Neuronal stem cell (in vitro differentiated cells): ENCODE measurements around the gene MMP11.

ENCODE experiments used
- DNase-seq: peaks from one replicate; pipeline ENCODE4 v3.0.0-alpha.2; 2013; ENCODE audit warnings: low spot score
- H2AFZ ChIP-seq: one replicate; pipeline ENCODE4 v1.6.1; 2013; ENCODE audit warnings: mild to moderate bottlenecking, low read length, inconsistent platforms
- H2AK5ac ChIP-seq: 2 replicates; pipeline ENCODE4 v1.6.1; 2013; ENCODE audit warnings: low read depth, mild to moderate bottlenecking, inconsistent platforms, low read length, moderate library complexity, mixed read lengths
- H2BK120ac ChIP-seq: 2 replicates; pipeline ENCODE4 v1.6.1; 2013; ENCODE audit warnings: low read depth, mild to moderate bottlenecking, inconsistent platforms, low read length, moderate library complexity, mixed read lengths
- H2BK12ac ChIP-seq: one replicate; pipeline ENCODE4 v1.6.1; 2013; ENCODE audit warnings: low read length, inconsistent platforms
- H2BK15ac ChIP-seq: 2 replicates; pipeline ENCODE4 v1.6.1; 2013; ENCODE audit warnings: mild to moderate bottlenecking, low read length, inconsistent platforms, mixed read lengths
- H2BK5ac ChIP-seq: one replicate; pipeline ENCODE4 v1.6.1; 2013; ENCODE audit warnings: inconsistent platforms, mild to moderate bottlenecking, low read length, moderate library complexity
- H3K14ac ChIP-seq: one replicate; pipeline ENCODE4 v1.6.1; 2013; ENCODE audit warnings: low read length, inconsistent platforms
- H3K18ac ChIP-seq: 2 replicates; pipeline ENCODE4 v1.6.1; 2013; ENCODE audit warnings: low read length, inconsistent platforms
- H3K23ac ChIP-seq: 2 replicates; pipeline ENCODE4 v1.6.1; 2013; ENCODE audit warnings: low read depth, mild to moderate bottlenecking, mixed read lengths, low read length, inconsistent platforms; ENCODE audit not compliant: poor library complexity
- H3K27ac ChIP-seq: replicated peaks from 3 replicates; pipeline ENCODE4 v1.5.1; 2013; ENCODE audit warnings: low read length, inconsistent platforms
- H3K27me3 ChIP-seq, 3 experiments: 2 replicates each; pipeline ENCODE4 v1.6.1; 2013; ENCODE audit warnings: low read length in 3 of 3, mild to moderate bottlenecking in 2 of 3, inconsistent platforms in 1 of 3, low read depth in 1 of 3, mixed read lengths in 1 of 3, moderate library complexity in 1 of 3; ENCODE audit not compliant: control insufficient read depth in 3 of 3, insufficient read depth in 3 of 3
- H3K36me3 ChIP-seq, 2 donors: replicated peaks in 1 of 2; 2 replicates each; pipeline ENCODE4 v1.6.1; 2013; ENCODE audit warnings: low read length in 2 of 2; ENCODE audit not compliant: control insufficient read depth in 2 of 2, insufficient read depth in 2 of 2
- H3K4ac ChIP-seq: 2 replicates; pipeline ENCODE4 v1.6.1; 2013; ENCODE audit warnings: inconsistent platforms, mild to moderate bottlenecking, low read length, moderate library complexity
- H3K4me1 ChIP-seq, 2 donors: 1 replicate in 1 of 2; 2 replicates in 1 of 2; pipeline ENCODE4 v1.6.1; 2013; ENCODE audit warnings: low read length in 2 of 2, low read depth in 1 of 2; ENCODE audit not compliant: control insufficient read depth in 2 of 2, insufficient read depth in 1 of 2
- H3K4me2 ChIP-seq: one replicate; pipeline ENCODE4 v1.6.1; 2013; ENCODE audit warnings: mild to moderate bottlenecking, low read length, inconsistent platforms; ENCODE audit not compliant: insufficient read depth, poor library complexity, severe bottlenecking
- H3K4me3 ChIP-seq, 2 donors: 2 replicates each; pipeline ENCODE4 v1.5.1; 2013; ENCODE audit warnings: low read length in 2 of 2, mild to moderate bottlenecking in 2 of 2, inconsistent platforms in 1 of 2, moderate library complexity in 1 of 2
- H3K79me1 ChIP-seq: one replicate; pipeline ENCODE4 v1.6.1; 2013; ENCODE audit warnings: low read depth, mild to moderate bottlenecking, inconsistent platforms, low read length, moderate library complexity
- H3K9ac ChIP-seq: one replicate; pipeline ENCODE4 v1.6.1; 2013; ENCODE audit warnings: mild to moderate bottlenecking, low read depth, low read length, inconsistent platforms; ENCODE audit not compliant: poor library complexity
- H3K9me3 ChIP-seq, 2 donors: replicated peaks in 1 of 2; 2 replicates each; pipeline versions ENCODE3 to v1.6.1; 2013; ENCODE audit warnings: low read length in 2 of 2, mild to moderate bottlenecking in 2 of 2, inconsistent platforms in 1 of 2, low read depth in 1 of 2, mixed read lengths in 1 of 2, moderate library complexity in 1 of 2; ENCODE audit not compliant: control insufficient read depth in 2 of 2, insufficient read depth in 1 of 2
- H4K8ac ChIP-seq: one replicate; pipeline ENCODE4 v1.6.1; 2013; ENCODE audit warnings: low read depth, mild to moderate bottlenecking, inconsistent platforms, low read length, moderate library complexity
- H4K91ac ChIP-seq: one replicate; pipeline ENCODE4 v1.6.1; 2013; ENCODE audit warnings: low read length, low read depth, mild to moderate bottlenecking, inconsistent platforms; ENCODE audit not compliant: poor library complexity
- WGBS, 2 donors: extraction: QIAGEN DNeasy Blood & Tissue Kit; methylation state at CpG; one replicate each; pipeline ENCODE4 v1.1.7; 2013; ENCODE audit warnings: missing lambda C conversion rate in 2 of 2, mixed read lengths in 1 of 2; ENCODE audit not compliant: insufficient read length in 2 of 2, insufficient replicate concordance in 1 of 2; ENCODE audit errors: extremely low coverage in 2 of 2; 5-methylcytosine and 5-hydroxymethylcytosine counted together

The MMP11 gene

DNA sequence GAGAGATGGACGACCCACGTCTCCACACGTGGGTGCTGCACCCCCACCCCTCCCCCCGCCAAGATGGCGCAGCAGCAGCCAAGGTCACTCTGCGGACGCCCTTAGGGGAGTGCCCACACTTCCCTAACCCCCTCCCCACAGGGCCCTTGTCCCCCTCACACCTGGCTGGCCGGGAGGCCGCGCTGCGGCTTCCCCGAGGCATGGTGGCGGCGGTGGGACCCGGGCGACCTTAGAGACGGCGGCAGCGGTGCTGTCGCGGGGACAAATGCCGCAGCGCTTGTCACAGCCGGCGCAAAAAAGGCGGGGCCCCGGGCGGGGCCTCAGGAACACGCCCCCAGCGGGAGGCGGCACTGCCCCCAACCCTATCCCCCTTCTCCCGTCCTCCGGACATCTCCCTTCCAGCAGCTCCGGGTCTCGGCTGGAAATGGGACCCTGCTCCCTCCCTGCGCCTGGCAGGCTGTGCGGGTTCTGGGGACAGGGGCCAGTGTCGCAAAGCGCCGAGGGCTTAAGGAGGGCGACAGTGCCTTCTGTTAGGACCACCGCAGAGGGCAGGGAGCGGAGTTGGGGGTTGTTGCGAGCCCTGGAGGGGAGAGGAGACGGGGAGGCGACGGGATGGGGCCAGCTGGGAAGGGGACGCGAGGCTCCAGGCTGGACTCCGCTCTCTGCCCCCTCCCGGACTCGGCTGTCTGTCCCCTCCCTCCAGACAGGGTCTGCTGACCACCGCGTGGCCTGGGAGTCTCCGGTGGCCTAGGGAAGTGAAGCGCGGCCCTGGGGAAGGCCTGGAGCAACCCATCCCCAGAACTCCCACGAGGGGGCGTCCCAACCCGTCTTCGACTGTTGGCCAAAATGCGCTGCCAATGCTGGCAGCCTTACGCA lies 4.7 kb upstream of the MMP11 start, which contains the start of gene CHCHD10:
Gene CHCHD10 (minus strand): TSS at position 300 of the 876 bp plus-strand sequence. CDS start 98 bp downstream, at position 202.
- peak; percentile 87 for DNase-seq
- no CpG with 5 or more reads among the region's 63 CpGs for WGBS, 2 donors

GRCh38 chr22:23769321-23769965 lies 3.2 kb upstream of the MMP11 start:
- Histone ChIP-seq H3K27ac (no peak overlapping the region), H3K4me2 (no peak overlapping the region), H3K4ac (peak overlapping the region; percentile 2), H3K9ac (no peak overlapping the region), H4K91ac (peak overlapping the region; percentile 22), H3K23ac (peak overlapping the region; percentile 30), H2AFZ (no peak overlapping the region), H3K36me3 (peaks cover 0 to 13% of the 10 kb centered on the region in 2 donors), H4K8ac (peak overlapping the region; percentile 43), H3K18ac (peak overlapping the region; percentile 87), H3K27me3 (peaks cover 0 to 18% (median 14%) of the 10 kb centered on the region in 3 experiments), H2BK15ac (peak overlapping the region; percentile 40), H3K4me3 (no peak overlapping the region), H3K9me3 (no peaks in the 10 kb centered on the region), H2AK5ac (peak overlapping the region; percentile 91), H2BK120ac (no peak overlapping the region), H3K4me1 (peaks cover 19 to 25% of the 10 kb centered on the region in 2 donors), H2BK12ac (peak overlapping the region; percentile 33), H3K14ac (peak overlapping the region; percentile 4), H2BK5ac (no peak overlapping the region), H3K79me1 (peaks cover 2% of the 10 kb centered on the region)
- no peak for DNase-seq
- no CpG with 5 or more reads among the region's 6 CpGs for WGBS, 2 donors

More for the DNA sequence above, 4.7 kb upstream of the MMP11 start, which contains the start of gene CHCHD10:
- H3K4me1 ChIP-seq: peaks cover 17 to 27% of the 10 kb centered on the region in 2 donors
- H3K27ac ChIP-seq: peak within 1 kb of the TSS; percentile 80
- peak within 1 kb of the TSS; percentile 92 for H3K4me2 ChIP-seq
- H3K36me3 ChIP-seq: peaks cover 0 to 13% of the 10 kb centered on the region in 2 donors
- peak within 1 kb of the TSS; percentile 63 to 92 for H3K4me3 ChIP-seq
- peak within 1 kb of the TSS; percentile 82 for H2AK5ac ChIP-seq
- peak within 1 kb of the TSS; percentile 48 for H2BK12ac ChIP-seq
- H2BK15ac ChIP-seq: peak within 1 kb of the TSS; percentile 97
- H3K4ac ChIP-seq: no peak within 1 kb of the TSS
- H3K23ac ChIP-seq: peak within 1 kb of the TSS; percentile 96
- H3K18ac ChIP-seq: peak within 1 kb of the TSS; percentile 99
- peak within 1 kb of the TSS; percentile 51 for H2BK120ac ChIP-seq
- peak within 1 kb of the TSS; percentile 91 for H3K14ac ChIP-seq
- H3K27me3 ChIP-seq: peaks cover 0 to 5% (median under 1%) of the 10 kb centered on the region in 3 experiments
- no peaks in the 10 kb centered on the region for H3K9me3 ChIP-seq
- peak within 1 kb of the TSS; percentile 91 for H3K9ac ChIP-seq
- H2AFZ ChIP-seq: peak within 1 kb of the TSS; percentile 93
- no peaks in the 10 kb centered on the region for H3K79me1 ChIP-seq
- no peak within 1 kb of the TSS for H4K91ac ChIP-seq
- no peak within 1 kb of the TSS for H2BK5ac ChIP-seq
- peak within 1 kb of the TSS; percentile 75 for H4K8ac ChIP-seq

- Histone ChIP-seq H3K27ac (no peak overlapping the region), H4K91ac (no peak overlapping the region), H3K18ac (peak overlapping the region; percentile 89), H3K9ac (no peak overlapping the region), H3K23ac (no peak overlapping the region), H3K14ac (no peak overlapping the region), H2AK5ac (no peak overlapping the region), H3K4me2 (peak overlapping the region; percentile 80), H2BK120ac (no peak overlapping the region), H2BK12ac (no peak overlapping the region), H3K36me3 (no peaks in the 10 kb centered on the region), H2BK5ac (no peak overlapping the region), H2AFZ (peak overlapping the region; percentile 87), H3K4me1 (peaks cover 15 to 22% of the 10 kb centered on the region in 2 donors), H3K4me3 (peak overlapping the region; percentile 51 to 67), H2BK15ac (no peak overlapping the region), H3K27me3 (peaks cover 0 to 18% (median 14%) of the 10 kb centered on the region in 3 experiments), H4K8ac (no peak overlapping the region), H3K4ac (no peak overlapping the region), H3K79me1 (peaks cover 2% of the 10 kb centered on the region), H3K9me3 (no peaks in the 10 kb centered on the region)
- DNase-seq: no peak
- WGBS, 2 donors: no CpG with 5 or more reads among the region's 6 CpGs
Observed at GRCh38 chr22:23772315-23772648, 367 bp upstream of the MMP11 start.
